HG02884 (cell line): ENCODE results near the gene PCSK7.
A peak's percentile ranks its signal among the peaks of the same experiment; 100 is the strongest.
"Not testable (repeated sequence)": the region's sequence is repeated elsewhere in the genome, so short reads cannot be mapped to it uniquely, and the experiment has no call there.

Experiments used
- ATAC-seq: cut with Tn5 transposase; IDR thresholded peaks from one replicate; pipeline ENCODE4 v1.9.1; 2021; ENCODE audit warnings: mild to moderate bottlenecking, moderate library complexity; ENCODE audit not compliant: unreplicated experiment

PCSK7 gene

GRCh38 chr11:117186431-117186761 lies 45.5 kb downstream of the PCSK7 start:
- no peak for ATAC-seq

DNA sequence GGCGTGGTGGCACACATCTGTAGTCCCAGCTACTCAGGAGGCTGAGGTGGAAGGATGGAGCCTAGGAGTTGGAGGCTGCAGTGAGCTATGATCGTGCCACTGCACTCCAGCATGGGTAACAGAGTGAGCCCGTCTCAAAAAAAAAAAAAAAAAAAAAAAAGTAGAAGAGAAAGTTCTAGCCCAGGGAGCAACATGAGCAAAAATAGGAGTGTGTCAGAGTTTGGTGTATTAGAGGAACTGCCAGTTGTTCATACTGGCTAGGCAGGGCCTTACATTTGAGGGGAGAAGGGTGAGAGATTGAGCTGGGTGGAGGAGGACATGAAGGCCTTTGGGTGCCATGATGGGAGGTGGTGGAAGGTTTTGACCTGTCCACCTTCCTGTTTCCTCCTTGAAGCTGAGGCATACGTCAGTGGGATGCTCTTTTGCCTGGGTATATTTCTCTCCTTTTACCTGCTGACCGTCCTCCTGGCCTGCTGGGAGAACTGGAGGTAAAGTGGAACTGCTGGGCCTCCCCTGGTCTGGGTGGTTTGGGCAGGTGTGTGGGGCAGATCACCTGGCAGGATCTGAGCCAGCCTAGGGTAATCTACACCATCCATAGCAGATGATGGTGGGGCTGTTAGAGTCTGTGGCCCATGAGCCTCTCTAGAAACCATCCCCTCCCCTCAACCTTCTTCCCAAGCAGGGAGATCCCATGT lies 46.0 kb downstream of the PCSK7 start:
- ATAC-seq = no peak

- ATAC-seq = no peak
Observed at GRCh38 chr11:117183724-117184349, 48.0 kb downstream of the PCSK7 start.

DNA sequence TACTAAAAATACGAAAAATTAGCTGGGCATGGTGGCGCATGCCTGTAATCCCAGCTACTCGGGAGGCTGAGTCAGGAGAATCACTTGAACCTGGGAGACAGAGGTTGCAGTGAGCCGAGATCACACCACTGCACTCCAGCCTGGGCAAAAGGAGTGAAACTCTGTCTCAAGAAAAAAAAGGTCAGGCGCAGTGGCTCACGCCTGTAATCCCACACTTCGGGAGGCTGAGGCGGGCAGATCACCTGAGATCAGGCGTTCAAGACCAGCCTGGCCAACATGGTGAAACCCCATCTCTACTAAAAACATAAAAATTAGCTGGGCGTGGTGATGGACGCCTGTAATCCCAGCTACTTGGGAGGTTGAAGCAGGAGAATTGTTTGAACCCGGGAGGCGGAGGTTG lies 48.7 kb downstream of the PCSK7 start:
- not testable (repeated sequence) for ATAC-seq

DNA sequence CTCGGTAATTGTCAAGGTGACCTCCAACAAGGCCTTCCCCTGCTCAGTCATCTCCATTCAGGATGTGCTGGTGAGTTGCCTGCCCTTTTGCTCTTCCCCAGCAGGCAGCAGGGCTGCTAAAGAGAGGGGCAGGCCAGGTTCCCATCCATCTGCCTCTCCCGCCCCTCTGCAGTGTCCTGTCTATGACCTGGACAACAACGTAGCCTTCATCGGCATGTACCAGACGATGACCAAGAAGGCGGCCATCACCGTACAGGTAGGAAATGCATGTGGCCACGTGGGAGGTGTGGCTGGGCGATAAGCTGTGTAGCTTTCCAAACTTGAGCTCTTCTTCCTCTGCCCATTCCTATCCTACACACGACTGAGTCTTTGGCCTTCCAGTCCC lies 49.3 kb downstream of the PCSK7 start:
- no peak for ATAC-seq

- no peak for ATAC-seq
Observed at GRCh38 chr11:117181586-117182550, 50.0 kb downstream of the PCSK7 start.

DNA sequence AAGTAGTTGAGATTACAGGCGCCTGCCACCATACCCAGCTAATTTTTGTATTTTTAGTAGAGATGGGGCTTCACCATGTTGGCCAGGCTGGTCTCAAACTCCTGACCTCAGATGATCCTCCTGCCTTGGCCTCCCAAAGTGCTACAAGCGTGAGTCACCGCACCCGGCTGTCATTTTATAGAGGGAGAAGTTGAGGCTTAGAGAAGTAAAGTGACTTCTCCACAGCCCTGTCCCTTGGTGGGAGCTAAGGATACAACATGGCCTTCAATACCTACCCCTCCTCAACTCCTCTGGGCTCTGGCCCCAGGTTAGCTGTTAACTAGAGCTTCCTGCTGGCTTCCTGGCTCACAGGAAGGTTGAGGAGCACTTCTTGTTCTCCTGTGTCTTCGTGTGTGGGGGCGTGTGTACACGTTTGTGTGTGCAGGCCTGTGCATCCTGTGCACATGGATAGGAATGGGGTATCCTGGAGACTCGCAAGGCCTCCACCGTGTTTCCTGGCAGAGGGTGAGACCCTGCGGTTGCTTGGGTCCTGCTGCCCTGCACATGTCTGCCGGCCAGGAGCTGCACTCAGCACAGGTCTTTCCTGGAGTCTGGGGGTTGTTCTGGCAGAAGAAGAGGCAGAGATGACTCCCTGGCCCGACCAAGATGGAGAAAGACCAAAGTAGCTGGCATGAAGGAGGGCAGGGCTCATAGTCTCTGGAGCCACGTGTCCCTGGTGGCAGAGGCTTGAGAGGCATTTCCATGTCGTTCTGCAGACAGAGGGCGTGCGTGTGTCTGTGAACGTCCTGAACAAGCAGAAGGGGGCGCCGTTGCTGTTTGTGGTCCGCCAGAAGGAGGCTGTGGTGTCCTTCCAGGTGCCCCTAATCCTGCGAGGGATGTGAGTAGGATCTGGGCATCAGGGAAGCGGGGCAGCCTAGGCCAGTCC lies 51.0 kb downstream of the PCSK7 start:
- no peak for ATAC-seq

DNA sequence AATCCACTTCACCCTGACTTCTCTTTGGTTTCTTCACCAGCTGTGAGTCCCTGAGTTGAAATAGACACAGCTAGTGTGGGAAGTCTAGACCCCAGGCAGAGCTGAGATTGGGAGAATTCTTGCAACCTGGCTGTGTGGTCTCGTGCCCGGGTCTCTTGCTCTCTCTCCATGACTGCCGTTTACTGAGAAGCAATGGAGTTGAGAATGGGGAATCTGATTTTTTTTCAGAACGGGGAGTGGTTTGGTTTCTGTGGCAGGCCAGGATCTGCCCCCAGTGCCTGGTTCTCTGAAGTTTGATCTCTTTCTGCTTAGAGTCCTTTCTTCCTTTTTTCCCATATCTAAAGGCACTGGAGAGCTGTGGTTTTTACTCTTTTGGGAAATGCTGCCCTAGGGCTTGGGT lies 51.9 kb downstream of the PCSK7 start:
- no peak for ATAC-seq

- peak; percentile 25 for ATAC-seq
Observed at GRCh38 chr11:117179048-117179999, 52.5 kb downstream of the PCSK7 start.

- ATAC-seq = peak; percentile 87
Observed at GRCh38 chr11:117178210-117179034, 53.5 kb downstream of the PCSK7 start, which contains the start of gene SIDT2. Gene SIDT2, plus strand, starts transcription at chr11:117178743. Its CDS starts 521 bp downstream, at chr11:117179264.

- ATAC-seq = no peak
Observed at GRCh38 chr11:117177534-117178209, 54.2 kb downstream of the PCSK7 start.

DNA sequence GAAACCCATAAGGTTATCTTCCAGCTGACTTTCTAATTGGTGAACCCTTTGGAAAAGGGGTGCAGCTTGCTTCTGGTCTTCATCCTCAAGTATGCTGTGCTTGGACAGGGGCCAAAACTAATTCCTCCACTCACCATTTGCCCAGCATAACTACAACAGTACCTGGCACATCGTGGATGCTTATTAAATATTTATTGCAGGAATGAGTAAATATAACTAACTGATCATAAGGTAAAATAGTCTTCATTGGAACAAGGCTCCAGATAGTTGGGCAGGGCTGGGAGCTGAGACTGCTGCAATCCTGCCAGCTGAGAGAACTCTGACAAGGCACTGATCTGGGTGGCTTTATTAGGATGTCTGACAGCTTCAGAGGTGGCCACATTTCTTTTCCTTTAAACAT lies 55.7 kb downstream of the PCSK7 start:
- no peak for ATAC-seq

DNA sequence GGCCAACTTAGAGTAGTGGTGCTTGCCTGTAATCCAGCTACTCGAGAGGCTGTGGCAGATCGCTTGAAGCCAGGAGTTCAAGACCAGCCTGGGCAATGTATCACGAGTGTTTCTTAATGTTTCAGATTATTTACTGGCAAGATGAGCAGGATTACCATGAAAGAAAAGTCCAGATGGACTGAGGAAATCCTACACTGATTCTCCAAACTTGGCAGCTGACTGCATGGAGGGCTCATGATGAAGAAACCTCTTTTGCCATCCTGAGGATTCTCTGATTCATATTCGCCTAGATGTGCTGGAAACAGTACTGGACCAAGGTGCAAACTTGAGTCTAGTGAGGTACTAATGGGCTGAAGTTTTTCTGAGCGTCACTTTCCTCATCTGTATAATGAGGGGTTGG lies 56.1 kb downstream of the PCSK7 start:
- no peak for ATAC-seq

GRCh38 chr11:117175104-117175503 lies 56.8 kb downstream of the PCSK7 start:
- no peak for ATAC-seq

DNA sequence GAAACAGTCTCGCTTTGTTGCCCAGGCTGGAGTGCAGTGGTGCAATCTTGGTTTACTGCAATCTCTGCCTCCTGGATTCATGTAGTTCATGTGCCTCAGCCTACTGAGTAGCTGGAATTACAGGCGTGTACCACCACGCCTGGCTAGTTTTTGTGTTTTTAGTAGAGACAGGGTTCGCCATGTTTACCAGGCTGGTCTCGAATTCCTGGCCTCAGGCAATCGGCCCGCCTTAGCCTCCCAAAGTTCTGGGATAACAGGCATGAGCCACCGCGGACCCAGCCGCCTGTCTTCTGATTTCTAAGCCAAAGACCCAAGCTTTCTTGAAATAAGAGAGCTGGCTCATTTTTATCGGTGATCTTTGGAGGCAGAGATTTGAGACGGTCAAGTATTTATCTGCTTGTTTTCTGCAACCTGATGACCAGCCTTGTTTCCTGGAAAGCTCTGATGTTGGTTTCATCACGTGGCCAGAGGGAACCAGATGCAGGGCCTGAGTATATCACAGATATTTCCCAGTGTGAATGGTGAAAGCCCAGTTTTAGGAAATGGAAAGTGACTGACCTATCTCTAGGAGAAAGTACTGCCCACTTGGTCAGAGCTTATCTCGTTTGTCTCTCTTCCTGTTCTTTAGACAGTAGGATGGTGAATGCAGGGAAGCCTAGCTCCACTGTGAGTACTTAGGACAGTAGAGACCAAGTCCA lies 59.0 kb downstream of the PCSK7 start:
- ATAC-seq = no peak

DNA sequence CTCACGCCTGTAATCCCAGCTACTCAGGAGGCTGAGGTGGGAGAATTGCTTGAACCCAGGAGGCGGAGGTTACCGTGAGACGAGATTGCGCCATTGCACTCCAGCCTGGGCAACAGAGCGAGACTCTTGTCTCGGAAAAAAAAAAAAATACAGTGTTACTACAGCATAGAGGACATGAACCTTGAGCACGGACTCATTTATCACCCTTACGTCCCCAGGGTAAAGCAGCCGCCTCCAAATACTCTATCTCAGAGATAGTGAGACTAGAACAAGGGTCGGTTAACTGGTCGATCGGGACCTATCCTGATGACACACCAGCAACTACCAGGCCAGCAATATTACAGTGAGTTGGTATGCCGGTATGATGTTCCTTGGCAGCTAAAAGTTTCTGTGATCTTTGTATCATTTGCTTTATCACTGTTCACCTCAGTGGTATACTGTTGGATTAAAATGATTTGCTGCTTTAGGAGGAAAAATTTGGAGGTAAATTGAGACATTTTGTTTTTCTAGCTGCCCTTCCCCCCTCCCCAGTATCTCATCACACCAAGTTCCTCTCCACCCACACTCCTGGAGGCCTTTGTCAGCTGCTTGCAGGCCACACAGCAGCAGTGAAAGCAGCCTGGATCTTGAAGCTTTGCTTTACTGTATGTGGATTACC lies 60.3 kb downstream of the PCSK7 start:
- ATAC-seq = no peak

DNA sequence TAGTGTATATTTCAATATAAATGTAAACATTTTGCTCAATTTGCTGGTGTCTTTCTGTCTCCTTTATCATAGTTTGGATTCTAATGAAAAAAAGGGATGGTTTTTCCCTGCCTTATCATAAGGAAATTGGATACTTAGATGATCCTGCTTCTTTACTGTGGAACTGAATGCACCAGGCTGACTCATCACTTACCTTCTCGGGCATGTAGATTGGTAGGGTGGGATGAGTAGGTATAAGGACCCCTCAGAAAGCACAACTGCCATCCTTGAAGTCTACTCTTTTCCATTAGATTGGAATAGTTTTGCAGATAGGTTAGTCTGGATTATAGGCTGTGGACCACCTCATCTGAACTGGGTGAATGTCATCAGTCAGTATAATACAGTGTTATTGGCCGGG lies 60.9 kb downstream of the PCSK7 start:
- ATAC-seq = no peak
